ENCODE measurements around the gene STT3B. TPM values are rescaled to one million over a fixed set of nuclear protein-coding genes. Genes with fewer than 3 reads are reported as not detected.
A peak's percentile ranks its signal among the peaks of the same experiment; 100 is the strongest.

The STT3B gene
- 64.4 and 66.1 TPM in 2 replicates for total RNA-seq (2014; rRNA removed; shearing (Covaris generic))

DNA sequence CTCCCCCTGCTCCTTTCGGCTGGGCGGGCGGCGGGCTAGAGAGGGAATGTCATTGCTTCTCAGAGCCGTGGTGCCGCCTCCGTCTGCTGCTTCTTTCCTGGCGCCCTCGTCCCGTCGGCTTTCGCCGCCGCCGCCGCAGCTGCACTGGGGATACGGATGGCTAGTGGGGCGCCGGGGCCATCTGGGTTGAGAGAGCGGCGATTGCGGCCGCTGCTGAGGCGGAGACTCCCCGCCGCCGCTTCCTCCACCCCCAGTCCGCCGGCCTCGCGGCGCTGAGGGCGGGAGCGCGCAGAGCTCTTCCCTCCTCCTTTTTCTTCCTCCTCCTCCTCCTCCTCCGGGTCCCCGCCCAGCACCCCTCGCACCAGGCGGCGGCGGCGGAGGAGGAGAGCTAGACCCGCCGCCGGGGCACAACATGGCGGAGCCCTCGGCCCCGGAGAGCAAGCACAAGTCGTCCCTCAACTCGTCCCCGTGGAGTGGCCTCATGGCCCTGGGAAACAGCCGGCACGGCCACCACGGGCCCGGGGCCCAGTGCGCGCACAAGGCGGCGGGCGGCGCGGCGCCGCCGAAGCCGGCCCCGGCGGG is at the start of gene STT3B:
TSS of gene STT3B (plus strand) at position 339 of the 582 bp plus-strand sequence. CDS start at position 413, 74 bp downstream.
- DNase-seq = peak in 1 of 2 experiments; percentile 58
- Histone ChIP-seq H3K36me3 (no peaks in the 10 kb centered on the region), H3K27ac (peak within 1 kb of the TSS; percentile 92), H3K27me3 (no peaks in the 10 kb centered on the region), H3K4me3 (peak within 1 kb of the TSS; percentile 81), H3K9me3 (replicated peaks) (no peaks in the 10 kb centered on the region), H3K4me1 (no peaks in the 10 kb centered on the region)

DNA sequence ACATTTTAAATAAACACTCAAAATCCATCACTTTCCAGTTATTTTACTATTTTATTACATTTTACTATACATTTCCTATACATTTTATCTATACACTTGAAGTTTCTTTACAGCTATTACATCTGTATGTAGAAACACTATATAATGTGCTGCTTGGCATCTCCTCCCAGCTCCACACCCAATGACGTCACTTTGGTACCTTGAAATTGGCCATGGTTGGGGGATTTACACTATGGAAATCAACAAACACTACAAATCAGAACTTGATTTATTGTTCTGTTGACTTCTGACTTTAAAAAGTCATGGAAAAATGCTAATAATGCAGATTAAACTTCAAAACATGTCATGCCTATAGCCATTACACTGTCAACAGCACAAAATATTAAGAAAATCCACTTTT is 48.9 kb upstream of the STT3B start:
- DNase-seq = no peak
- H3K9me3 ChIP-seq (replicated peaks) = no peaks in the 10 kb centered on the region
- H3K4me1 ChIP-seq = no peaks in the 10 kb centered on the region
- H3K4me3 ChIP-seq = no peak overlapping the region
- H3K36me3 ChIP-seq = no peaks in the 10 kb centered on the region
- no peaks in the 10 kb centered on the region for H3K27me3 ChIP-seq
- no peak overlapping the region for H3K27ac ChIP-seq

DNA sequence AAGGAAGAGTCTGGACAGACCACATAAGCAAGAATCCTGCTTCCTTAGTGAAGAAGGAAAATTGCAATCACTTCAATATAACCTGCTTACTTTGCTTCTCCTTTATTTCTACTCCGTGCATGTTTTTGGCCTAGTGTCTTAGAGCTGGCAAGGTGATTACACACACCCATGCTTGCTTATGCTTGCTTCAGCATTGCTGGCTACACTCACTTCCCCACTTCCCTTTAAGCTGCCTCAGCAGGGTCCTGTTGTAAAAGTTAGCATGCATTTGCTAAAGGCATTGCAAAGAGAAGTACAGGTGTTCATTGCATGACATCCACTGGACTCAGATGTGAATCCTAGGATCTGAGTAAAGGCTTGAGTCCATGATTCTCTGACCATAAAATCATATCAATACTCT is 47.5 kb upstream of the STT3B start:
- Histone ChIP-seq H3K36me3 (no peaks in the 10 kb centered on the region), H3K9me3 (replicated peaks) (no peaks in the 10 kb centered on the region)

DNA sequence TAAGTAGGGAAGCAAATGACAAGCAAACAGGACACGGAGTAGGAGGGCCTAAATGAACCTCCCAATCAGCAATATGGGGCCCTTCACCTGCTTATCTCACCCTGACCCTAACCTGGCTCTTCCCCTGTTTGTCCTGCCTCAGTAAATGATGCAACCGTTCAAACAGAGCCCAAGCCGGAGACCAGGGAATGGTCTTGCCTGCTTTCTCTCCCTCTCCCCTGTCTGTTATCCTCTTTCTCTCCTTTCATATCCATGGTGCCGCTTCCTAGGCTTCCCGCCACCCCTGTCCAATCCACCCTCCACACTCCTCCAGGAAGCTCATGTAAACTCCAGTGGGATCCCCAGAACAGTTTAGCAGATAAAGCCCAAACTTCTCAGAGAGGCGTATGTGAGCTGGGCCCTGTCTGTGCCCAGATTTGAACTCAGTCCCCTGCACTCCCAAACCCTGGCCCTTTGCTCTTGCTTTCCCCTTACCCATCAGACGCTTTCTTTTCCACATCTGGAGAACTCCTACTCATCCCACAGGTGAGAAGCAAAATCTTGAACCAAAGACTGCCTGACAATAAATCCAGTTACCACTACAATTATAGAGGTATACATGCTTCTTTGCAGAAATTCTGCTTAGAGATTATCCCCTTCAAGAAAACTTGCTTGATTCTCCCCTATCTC is 45.7 kb upstream of the STT3B start:
- no peaks in the 10 kb centered on the region for H3K36me3 ChIP-seq

More for the DNA sequence above, 47.5 kb upstream of the STT3B start:
- Histone ChIP-seq H3K27me3 (no peaks in the 10 kb centered on the region), H3K4me1 (no peaks in the 10 kb centered on the region), H3K27ac (no peak overlapping the region), H3K4me3 (no peak overlapping the region)
- no peak for DNase-seq

DNA sequence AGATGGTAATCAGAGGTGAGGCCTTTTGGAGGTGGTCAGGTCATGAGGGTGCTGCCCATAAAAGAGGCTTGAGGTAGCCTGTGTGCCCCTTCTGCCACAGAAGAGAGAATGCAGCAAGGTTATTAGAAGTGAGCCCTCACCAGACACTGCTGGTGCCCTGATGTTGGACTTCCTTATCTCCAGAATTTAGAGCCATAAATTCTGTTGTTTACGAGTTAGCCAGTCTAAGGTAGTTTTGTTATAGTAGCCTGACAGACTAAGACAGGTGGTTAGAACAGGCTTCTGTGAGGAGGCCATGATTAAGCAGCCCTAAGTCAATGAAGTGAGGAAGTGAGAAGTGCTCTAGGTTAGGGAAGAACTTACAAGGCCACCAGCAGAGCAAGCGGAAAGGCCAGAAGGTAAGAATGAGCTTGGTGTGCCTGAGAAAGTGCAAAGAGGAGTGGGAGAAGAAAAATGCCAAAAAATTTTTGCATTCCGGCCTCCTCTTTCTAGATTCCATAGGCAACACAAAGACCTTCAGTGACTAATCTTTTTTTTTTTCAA is 44.2 kb upstream of the STT3B start:
- no peaks in the 10 kb centered on the region for H3K36me3 ChIP-seq
- H3K4me3 ChIP-seq = no peak overlapping the region
- no peaks in the 10 kb centered on the region for H3K27me3 ChIP-seq
- no peak overlapping the region for H3K27ac ChIP-seq
- H3K9me3 ChIP-seq (replicated peaks) = no peaks in the 10 kb centered on the region
- peak in 1 of 2 experiments; percentile 34 for DNase-seq
- no peaks in the 10 kb centered on the region for H3K4me1 ChIP-seq

More for the DNA sequence above, 45.7 kb upstream of the STT3B start:
- Histone ChIP-seq H3K9me3 (replicated peaks) (no peaks in the 10 kb centered on the region), H3K27me3 (no peaks in the 10 kb centered on the region), H3K4me3 (no peak overlapping the region), H3K27ac (no peak overlapping the region), H3K4me1 (no peaks in the 10 kb centered on the region)
- DNase-seq = no peak

DNA sequence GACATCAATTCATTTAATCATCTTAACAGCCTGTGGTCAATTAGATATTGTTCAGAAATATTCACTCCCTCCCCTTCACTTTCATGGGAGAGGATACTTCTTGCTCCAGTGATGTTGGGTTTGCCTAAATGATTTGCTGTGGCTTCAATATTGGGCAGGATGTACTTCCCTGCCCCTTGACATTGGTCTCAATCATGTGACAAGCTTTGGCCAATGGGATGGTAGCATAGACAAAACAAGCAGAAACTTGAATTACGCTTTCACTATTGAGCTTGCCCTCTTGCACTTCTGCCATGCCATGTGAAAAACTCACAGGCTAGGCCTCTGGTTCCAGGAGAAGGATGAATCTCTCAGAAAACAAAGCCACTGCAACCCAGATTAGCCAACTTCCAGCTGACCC is 42.2 kb upstream of the STT3B start:
- Histone ChIP-seq H3K27ac (no peak overlapping the region), H3K4me1 (no peaks in the 10 kb centered on the region), H3K27me3 (no peaks in the 10 kb centered on the region), H3K36me3 (no peaks in the 10 kb centered on the region), H3K9me3 (replicated peaks) (no peaks in the 10 kb centered on the region), H3K4me3 (no peak overlapping the region)
- DNase-seq = no peak

DNA sequence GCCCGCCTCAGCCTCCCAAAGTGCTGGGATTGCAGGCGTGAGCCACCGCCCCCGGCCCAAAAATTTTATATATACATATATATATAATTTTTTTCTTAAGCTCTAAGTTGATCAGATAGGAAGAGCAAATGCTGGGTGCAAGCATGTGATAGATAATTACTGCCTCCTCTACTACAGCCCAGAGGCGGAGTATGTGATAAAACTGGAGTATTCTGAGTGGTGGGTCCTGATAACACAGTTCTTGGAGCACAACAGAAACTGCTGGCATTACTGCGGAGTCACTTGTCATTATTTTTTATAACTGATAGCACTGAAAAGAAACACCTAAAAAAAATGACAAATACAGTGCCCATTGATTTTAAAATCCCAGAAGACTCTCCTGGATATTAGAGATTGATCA is 41.1 kb upstream of the STT3B start:
- Histone ChIP-seq H3K9me3 (replicated peaks) (no peaks in the 10 kb centered on the region), H3K27me3 (no peaks in the 10 kb centered on the region), H3K36me3 (no peaks in the 10 kb centered on the region), H3K4me3 (no peak overlapping the region), H3K27ac (no peak overlapping the region), H3K4me1 (no peaks in the 10 kb centered on the region)
- no peak for DNase-seq

DNA sequence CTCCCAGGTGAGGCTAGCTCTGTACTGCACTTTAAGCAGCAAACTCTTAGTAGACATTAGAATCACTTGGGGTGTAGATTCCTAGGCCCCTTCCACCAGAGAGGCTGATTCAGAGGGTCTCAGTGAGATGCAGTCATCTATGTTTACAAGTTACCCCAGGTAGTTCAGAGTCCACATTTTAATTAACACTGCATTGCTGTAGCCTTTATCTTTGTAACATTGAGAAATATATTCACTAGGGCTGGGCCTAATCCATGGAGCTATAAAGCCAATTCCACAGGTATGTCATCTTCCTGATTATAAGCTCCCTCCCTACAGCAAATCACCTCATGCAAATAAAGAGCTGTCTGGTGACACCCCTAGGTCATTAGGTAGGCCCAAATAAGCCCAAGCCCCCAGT is 39.6 kb upstream of the STT3B start:
- Histone ChIP-seq H3K4me1 (no peaks in the 10 kb centered on the region), H3K4me3 (no peak overlapping the region), H3K27ac (no peak overlapping the region), H3K36me3 (no peaks in the 10 kb centered on the region), H3K27me3 (no peaks in the 10 kb centered on the region), H3K9me3 (replicated peaks) (no peaks in the 10 kb centered on the region)
- DNase-seq = no peak

DNA sequence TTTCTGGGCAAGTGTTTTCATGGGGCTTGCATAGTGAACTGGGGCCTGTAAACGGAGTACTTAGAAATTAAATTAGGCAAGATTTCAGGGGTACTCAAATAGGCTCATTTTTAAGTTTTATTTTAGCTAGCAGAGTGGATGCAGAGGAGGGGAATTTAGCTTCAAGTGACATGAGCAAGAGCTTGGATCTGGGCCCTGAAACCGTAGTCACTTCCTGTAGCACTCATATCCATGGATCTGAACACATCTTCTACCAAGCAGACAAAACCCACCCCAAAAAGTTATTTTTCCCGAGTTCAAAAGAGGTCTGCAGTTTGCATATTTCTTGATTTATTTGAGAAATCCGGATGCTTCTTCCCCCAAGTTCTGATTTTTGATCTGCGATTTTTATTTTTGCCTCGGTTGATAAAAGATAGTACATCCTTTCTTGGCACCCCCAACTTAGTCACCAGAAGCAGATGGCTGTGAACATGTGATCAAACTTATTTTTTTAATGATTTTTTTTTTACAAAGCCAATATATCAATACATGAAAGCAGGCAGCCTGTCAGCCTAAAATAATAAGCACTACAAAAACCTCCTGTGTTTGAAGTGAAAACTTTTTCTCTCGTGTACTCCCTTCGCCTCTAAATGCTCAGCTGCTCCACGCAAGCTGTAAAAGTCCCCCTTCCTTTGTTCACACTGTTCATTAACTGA is 36.6 kb upstream of the STT3B start:
- H3K27ac ChIP-seq = no peak overlapping the region
- no peaks in the 10 kb centered on the region for H3K4me1 ChIP-seq
- no peaks in the 10 kb centered on the region for H3K36me3 ChIP-seq
- no peaks in the 10 kb centered on the region for H3K27me3 ChIP-seq
- no peaks in the 10 kb centered on the region for H3K9me3 ChIP-seq (replicated peaks)
- H3K4me3 ChIP-seq = no peak overlapping the region
- no peak for DNase-seq

DNA sequence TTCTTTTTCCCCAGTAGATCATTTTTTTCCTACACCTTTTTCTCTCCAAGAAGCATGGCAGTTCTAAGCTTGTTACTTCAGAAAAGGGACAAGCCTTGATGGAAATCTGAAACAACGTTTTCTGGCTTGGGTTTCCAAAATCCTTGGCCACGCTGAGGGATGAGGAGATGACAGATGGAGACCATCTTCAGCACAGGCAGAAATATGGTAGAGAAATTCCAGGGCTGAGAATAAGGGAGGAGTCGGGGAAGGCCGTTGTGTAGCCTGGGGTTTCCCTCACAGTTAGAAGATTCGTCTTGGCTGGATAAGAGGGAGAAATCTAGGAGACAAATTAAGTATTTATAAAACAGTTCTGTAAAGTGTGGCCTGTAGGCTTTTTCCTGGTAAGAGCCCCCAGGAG is 33.9 kb upstream of the STT3B start:
- no peaks in the 10 kb centered on the region for H3K27me3 ChIP-seq
- H3K4me1 ChIP-seq = no peaks in the 10 kb centered on the region
- H3K27ac ChIP-seq = no peak overlapping the region
- DNase-seq = no peak
- no peaks in the 10 kb centered on the region for H3K36me3 ChIP-seq
- no peak overlapping the region for H3K4me3 ChIP-seq
- no peaks in the 10 kb centered on the region for H3K9me3 ChIP-seq (replicated peaks)

DNA sequence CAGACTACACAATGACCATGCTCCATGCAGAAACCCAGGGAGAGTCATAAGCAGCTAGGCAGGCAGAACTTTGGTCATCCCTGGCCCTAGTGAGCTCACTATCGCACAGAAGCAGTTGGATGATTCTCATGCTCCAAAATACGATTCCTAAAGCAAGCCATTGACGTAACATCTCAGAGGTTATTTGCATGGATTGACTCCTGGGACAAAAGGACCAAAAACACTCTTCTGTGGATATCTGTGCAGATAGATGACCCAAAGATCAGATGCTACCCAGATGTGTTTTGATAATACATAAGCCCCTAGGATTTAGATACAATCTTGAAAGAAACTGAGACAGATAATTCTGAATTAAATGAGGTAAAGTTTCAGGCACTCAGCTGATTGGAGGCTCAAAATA is 33.4 kb upstream of the STT3B start:
- no peaks in the 10 kb centered on the region for H3K27me3 ChIP-seq
- H3K4me1 ChIP-seq = no peaks in the 10 kb centered on the region
- no peaks in the 10 kb centered on the region for H3K36me3 ChIP-seq
- H3K27ac ChIP-seq = no peak overlapping the region
- no peak for DNase-seq
- H3K4me3 ChIP-seq = no peak overlapping the region
- H3K9me3 ChIP-seq (replicated peaks) = no peaks in the 10 kb centered on the region

DNA sequence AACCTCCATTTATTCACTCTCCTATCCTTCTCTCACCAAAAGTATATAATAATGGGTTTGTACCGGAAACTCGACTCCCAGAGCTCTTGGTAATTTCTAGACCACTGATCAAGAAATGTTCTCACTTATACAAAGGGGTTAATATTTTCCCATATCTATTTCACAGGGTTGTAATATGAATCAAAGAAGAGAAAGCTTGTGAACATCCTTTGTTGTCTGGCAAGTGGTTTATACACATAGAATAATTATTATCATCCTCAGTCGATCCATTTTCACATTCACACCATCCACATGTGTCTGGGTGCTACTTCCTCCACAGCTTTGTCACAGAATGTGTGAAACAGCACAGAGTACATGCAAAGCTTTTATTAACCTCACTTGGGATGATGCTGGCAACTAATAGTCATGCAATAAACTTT is 29.9 kb upstream of the STT3B start:
- Histone ChIP-seq H3K27me3 (no peaks in the 10 kb centered on the region), H3K9me3 (replicated peaks) (no peaks in the 10 kb centered on the region), H3K27ac (no peak overlapping the region), H3K4me1 (no peaks in the 10 kb centered on the region), H3K36me3 (no peaks in the 10 kb centered on the region), H3K4me3 (no peak overlapping the region)
- DNase-seq = no peak

DNA sequence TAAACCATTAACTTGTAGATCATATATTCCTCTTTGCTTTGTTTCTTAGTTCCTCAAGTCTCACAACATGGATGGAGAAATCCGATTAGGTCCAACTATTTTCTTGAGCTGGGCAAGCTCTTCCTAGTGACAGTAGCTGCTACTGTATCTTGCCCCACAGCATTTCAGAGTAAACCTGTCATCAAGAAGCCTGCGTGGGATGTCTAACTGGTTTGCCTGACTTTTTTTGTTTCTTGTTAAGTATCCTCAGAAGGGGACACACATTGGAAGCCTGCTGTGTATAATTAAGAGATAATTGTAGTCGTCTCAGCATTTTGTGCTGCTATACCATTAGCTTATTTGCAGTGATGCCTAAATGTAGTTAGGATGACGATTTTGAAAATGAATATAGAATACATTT is 29.3 kb upstream of the STT3B start:
- no peaks in the 10 kb centered on the region for H3K27me3 ChIP-seq
- no peaks in the 10 kb centered on the region for H3K4me1 ChIP-seq

DNA sequence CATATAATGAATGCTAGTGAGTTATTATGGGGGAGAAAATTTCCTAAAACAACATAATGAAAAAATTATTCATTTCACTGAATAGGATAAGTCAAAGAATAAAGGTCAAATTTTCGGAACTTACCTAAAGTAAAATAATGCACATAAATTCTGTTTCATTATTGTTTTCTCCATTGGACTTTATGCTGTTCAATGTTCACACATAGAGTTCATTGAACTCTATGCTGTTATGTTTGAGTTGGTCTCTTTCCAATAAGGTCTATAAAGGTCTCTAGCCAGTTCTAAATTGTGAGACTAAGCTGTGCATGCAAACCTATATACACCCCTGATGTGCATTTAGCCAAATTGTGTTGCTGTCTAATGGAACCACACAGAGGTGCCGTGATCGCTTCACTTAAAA is 28.5 kb upstream of the STT3B start:
- no peak overlapping the region for H3K4me3 ChIP-seq
- H3K27ac ChIP-seq = no peak overlapping the region
- no peak for DNase-seq
- H3K4me1 ChIP-seq = no peaks in the 10 kb centered on the region
- no peaks in the 10 kb centered on the region for H3K9me3 ChIP-seq (replicated peaks)
- no peaks in the 10 kb centered on the region for H3K27me3 ChIP-seq
- H3K36me3 ChIP-seq = no peaks in the 10 kb centered on the region

More for the DNA sequence above, 29.3 kb upstream of the STT3B start:
- H3K27ac ChIP-seq = no peak overlapping the region
- no peak overlapping the region for H3K4me3 ChIP-seq
- DNase-seq = no peak
- H3K36me3 ChIP-seq = no peaks in the 10 kb centered on the region
- no peaks in the 10 kb centered on the region for H3K9me3 ChIP-seq (replicated peaks)

DNA sequence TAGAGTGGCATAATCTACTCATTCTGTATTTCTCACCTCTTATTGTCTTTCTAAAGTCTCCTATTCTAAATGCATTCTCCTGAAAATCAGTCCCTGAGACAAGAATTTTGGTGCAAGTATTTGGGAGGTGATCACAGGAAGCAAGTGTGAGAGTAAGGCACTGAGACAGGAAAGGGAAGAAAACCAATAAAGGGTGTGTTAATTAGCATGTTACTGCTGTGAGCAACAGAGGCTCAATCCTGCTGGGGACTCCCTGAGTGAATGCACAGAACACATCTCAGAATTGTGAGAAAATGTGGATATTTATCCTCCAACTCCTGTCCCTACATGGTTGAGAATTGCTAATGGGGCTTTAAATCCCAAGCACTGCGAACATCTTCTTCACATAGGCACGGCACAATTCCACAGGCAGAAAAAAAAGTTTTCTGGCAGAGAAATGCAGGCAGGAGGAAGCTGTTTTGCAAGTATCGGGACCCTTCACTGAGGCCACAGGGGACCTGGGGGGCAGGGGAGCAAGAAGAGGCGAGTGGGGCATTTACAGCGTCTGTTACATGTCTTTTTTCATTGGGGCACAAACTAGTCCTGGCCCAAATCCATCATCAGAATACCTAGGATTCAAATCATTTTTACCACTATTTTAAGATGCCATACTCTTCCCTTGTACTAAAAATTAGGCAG is 27.2 kb upstream of the STT3B start:
- H3K36me3 ChIP-seq = no peaks in the 10 kb centered on the region
- H3K27ac ChIP-seq = no peak overlapping the region
- DNase-seq = no peak
- no peaks in the 10 kb centered on the region for H3K9me3 ChIP-seq (replicated peaks)
- no peaks in the 10 kb centered on the region for H3K4me1 ChIP-seq
- no peaks in the 10 kb centered on the region for H3K27me3 ChIP-seq
- no peak overlapping the region for H3K4me3 ChIP-seq
